GM04504 (cell line): ENCODE measurements around the gene NPAS3.

Experiments used
- DNase-seq: peaks from one replicate; pipeline ENCODE4 v3.0.0-alpha.2; 2012; ENCODE audit warnings: low read depth

NPAS3 gene

DNA sequence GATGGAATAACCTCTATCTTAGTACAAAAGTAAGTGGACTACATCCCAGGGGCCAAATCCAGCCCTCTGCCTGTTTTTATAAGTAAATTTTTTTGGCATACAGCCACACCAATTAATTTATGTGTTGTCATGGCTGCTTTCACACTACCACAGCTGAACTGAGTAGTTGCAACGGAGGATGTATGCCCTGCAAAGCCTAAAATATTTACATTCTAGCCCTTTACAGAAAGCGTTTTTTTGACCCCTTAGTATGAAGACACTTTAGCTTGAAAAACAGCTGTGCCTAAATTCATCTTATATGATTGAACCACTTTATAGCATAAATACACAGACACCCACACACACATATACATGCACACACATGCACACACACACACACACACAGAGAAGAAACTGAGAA lies 510.6 kb downstream of the NPAS3 start:
- DNase-seq: no peak

DNA sequence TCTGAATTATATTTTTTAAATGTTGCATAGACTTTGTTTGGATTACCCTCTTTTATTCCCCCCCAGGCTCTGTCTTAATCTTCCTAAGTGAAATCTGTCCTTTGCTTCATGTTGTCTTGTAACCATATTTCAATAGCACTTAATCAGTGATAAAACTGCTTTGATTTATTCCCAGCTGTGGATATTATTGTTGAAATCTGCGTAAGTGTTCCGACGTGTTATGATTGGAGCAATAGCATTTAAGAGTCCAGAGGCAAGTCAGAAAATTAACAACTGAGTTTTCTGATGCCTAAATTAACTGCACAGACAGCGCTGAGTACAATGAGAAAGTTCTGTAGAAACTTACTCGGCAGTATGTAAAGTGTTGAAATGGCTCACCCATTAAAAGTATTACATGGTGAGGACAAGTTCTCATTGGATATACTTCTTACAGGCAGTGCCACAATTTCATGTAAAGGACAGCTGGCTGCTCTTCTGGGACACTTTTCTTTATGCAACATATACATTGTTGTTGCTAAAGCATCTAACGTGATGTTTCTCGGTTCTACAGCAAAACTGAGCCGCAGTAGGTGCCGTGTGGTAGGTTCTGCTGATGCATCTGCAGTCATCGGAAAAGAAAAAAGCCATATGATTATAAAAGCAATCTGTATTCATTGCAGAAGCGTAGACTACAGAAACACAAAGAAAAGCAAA lies 511.2 kb downstream of the NPAS3 start:
- DNase-seq: no peak

DNA sequence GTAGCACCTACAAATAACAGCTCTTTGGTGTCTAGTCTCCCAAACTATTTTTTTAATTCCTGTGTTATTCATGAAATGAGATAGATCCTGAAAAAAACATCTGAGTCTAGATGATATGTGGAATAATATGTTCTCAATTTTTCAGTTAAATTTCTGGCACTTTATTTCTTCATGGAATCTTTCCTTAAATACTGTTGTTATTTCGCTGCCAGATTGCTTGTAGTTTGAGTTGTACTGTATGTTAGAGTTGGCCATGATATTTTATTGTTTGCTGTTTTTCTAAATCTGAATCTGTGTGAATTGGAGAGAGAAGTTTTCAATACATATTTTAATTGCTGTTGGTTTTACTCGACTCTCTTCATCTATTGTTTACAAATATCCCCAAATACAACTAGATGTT lies 511.7 kb downstream of the NPAS3 start:
- no peak for DNase-seq

DNA sequence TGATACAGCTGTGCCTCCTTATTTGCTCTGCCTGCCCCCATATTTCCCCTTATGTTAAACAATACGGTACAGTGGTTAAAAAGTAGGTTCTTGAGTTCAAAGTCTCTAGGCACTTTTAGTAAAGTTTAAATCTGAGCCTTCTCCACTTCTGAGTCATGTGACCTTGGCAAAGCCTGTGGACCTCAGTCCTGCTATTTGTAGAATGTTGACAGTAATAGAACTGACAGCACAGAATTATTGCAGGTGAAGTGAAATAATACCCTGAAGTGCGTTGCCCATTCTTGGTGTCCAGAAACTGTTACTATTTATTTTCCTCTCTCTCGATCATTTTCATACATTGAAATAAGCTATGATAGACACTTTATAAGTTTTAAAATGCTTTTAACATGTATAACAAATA lies 512.5 kb downstream of the NPAS3 start:
- no peak for DNase-seq

DNA sequence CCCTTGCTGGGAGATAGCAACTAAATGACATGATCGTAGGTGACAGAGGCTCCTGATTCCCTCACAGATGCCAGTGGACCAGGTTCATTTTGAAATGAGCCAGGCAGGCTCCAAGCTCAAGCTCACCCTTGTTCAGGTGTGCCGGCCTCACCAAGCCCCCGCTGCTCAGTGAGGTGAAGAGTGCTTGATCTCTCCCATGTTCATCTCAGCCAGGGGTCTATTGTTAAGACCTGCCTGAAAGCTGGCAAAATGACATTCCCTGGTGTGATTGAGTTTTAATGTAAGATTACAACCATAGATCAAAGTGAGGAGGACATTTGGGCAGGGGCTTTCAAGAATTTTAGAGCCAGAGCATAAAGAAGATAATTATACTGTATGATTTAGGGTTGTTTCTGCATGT lies 514.3 kb downstream of the NPAS3 start:
- DNase-seq: no peak

DNA sequence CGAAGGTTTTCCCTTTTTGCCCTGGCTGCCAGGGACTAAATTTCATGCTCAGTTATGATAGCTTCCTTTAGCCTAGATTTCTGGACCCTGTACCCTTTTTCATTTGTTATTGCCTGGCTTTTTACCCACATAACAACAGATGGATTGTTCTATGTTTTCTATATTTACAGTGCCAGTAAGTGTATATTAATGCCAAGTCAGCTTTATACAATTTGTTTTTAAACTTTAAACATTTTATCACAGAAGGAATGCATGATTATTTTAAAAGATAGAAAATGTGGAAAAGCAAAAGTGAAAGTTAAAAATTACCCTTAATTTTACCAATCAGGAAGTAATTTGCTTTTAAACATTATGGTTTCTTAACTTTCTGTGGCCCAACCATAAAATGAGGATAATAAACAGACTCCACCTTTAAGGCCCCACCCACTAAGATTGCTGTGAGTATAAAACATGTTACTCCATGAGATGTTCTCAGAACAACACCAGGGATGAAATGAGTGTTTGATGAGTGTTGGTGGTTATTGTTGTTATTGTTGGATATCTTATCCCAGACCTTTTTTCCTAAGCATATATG lies 515.4 kb downstream of the NPAS3 start:
- DNase-seq: no peak

DNA sequence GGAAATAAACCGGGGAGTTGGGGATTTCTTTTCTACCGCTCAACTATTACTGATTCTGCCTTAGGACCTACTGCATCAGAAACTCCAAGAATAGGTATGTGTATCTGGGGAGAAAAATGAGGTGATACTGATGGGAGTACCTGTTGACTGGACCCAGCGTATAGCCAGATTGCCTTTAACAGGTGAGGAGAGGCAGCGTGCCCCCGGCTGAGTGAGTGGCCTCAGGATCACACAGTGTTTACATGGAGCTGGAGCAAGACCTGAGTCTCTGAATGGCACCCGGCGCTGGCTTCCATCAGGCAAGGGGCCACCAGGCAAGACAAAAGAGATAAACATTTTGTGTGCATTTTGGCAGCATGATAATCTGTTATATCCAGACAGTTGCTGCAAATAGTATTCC lies 516.0 kb downstream of the NPAS3 start:
- DNase-seq: no peak

DNA sequence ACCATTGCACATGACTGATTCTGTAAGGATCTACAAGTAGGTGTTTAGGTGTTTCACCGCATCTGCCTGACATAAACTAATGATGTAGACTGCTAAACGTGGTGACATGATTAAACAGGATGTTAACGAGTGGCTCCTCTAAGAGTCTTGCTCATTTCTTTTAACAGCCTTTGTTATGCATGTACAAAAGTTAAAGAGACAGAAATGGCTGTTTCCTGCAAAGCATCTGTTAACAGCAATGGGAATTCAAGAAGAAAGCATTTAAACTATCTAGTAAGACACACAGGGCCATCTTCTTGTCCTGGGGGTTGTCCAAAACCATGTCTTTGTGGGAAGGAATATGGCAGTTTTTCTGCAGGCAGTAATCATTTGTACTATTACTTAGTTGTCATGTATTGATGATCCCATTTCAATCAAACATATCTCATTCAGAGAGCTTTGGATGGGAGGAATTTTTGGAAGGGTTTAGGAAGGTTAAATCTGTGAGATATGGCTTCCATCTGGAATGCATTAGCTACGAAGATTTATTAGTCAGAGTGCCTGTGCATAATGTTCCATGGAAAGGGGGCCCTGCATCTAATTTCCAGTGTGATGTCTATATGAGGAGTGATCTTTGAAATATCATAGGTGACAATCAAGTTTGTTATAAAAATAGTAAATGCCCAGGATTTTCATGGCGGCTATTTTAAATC lies 517.1 kb downstream of the NPAS3 start:
- peak; percentile 31 for DNase-seq

DNA sequence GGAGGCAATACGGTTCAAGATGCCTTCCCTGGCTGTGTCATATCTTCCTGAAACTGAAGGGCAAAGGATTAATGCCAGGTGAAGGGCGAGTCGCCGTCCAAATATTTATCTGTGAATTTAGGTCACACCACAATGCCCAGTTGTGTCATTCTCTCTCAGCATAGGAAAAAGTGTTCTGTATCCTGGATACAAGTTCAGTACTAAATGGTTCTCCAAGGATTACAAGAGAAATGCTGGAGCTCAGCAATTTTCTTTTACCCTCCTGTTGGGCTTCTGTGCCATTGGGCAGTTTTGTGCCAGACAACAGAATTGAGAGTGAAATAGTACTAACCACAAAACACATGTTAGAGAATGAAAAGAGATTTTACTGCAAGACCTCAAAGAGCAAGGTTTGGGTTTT lies 518.3 kb downstream of the NPAS3 start:
- no peak for DNase-seq

DNA sequence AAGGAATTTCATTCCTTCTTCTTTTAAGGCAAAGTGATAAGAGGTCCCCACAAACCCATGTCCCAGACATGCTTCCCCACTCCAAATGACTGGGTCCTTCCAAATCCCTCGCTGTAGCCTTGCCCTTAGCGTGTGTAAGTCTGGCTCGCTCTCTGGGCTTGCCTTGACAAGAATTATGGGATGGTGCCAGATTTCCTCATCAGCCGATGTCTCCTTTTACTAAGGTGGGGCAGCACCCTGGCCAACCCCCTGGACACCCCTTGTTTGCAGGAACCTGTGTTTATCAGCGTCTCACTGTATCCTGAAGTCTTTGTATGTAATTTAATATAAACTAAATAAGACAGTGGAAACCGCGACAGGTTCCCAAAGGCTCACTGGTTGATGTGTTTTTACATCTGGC lies 518.9 kb downstream of the NPAS3 start:
- DNase-seq: no peak

DNA sequence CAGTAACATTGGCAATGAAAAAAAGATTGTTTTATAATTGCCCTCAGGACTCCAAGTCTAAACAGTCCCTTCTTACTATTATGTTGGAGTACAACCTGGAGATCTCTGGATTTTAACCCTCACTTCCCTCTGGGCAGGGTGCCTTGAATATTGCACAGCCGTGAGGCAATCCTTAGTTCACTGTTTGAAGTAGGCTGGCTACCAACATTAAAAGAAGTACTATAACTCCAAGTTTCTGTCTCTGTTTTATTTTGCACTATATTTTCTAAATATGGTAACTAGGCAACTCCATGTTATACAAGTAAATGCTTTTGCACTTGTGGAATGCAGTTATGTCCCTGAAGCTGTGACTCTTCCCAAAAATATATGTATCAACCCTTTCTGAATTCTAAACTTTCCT lies 521.5 kb downstream of the NPAS3 start:
- DNase-seq: no peak

DNA sequence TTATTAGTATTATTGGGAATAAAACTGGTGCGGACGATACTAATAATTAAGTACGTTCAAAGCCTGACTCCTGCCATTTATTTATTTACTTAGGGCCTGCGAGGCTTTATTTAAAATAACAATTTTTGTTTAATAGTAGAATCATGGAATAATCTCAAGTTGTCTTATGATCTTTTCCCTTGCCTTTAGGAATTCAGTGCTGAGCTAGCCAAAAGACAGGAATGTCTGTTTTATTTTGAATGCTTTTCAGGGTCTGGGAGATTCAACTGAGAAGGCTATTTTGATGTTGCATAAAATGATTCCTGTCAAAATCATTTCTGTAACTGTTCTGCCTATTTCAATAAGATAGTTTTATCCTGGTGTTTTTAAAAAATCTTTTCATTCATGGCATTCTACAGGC lies 522.4 kb downstream of the NPAS3 start:
- no peak for DNase-seq

DNA sequence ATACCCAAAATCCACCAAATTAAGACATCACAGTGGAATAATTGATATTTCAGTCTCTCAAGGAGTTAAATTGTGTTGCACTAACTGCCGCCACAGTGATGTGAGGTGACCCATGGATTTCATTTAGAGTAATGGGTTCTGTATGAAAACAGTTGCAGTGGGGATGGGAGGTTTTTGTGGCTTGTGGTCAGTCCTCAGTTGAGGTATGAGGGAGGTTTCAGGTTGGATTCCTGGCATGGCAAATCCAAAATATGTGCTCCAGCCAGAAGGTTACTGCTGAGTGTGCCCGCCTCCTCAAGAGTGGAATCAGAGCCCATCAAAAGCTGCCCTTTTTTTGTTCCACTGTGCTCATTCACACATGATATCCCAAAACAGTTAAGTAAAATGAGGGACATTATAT lies 525.1 kb downstream of the NPAS3 start:
- DNase-seq: no peak

DNA sequence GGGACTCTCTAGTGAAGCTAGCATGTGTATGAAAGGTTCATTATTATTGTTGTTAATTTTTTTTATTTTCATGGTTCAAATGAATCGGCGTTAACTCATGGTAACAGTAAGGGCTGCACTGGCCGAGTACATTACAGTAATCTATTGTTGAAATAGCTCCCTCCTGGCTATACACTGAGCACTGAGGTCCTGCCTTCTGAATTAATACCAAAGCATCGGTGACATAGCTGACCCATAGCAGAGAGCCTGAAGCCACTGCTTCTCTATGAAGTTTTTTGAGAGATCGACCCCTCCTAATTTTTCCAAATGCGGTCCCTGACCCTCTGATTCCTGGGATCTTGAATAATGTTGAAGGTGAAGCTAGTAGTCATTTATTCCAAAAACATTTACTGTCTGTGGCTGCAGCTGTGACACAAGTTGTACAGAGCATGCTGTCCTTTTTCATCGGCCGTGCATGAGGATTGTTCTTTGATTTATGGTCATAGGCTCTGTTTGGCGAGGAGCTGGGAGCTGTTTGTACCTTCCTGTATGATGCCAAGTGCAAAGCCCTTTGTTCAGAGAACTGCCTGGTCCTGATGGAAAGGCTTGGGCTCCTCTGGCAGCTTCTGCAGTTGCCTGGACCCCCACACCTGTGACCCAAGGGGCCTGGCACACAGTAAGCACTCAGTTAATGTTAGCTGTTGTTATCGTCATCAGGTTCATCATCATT lies 525.7 kb downstream of the NPAS3 start:
- no peak for DNase-seq

DNA sequence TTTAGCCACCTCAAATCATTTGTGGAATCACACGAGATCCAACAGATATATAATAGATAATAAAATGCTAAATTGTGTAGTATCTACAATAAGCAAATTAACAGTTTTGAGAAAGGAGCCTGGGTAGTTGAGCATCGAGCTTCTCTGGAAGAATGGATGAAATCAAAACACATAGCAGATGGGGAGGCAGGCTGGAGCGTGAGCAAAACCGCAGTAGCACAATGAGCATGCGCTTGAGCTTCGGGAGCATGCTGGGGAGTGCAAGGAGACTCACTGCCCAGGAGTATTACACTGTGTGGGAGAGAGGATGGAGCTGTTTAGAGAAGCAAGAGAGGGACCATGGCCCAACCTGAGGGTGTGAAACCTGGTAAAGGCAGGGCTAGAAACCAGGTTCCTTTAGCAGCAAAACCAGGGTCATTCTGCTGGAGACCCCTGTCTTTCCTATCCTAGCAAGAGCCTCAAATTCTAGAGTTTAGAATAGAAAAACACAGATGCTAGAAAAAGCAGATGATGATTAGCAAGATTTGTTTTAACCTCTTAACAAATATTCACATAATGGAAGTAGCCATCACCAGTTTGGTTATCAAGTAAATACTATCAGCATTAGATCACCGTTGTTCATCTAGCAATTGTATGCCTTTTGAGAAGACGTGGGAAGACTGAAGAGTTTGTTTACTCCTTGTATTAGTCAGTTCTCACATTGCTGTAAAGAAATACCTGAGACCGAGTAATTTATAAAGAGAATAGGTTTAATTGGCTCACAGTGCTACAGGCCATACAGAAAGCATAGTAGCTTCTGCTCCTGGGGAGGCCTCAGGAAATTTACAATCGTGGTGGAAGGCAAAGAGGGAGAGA lies 527.4 kb downstream of the NPAS3 start:
- DNase-seq: no peak

DNA sequence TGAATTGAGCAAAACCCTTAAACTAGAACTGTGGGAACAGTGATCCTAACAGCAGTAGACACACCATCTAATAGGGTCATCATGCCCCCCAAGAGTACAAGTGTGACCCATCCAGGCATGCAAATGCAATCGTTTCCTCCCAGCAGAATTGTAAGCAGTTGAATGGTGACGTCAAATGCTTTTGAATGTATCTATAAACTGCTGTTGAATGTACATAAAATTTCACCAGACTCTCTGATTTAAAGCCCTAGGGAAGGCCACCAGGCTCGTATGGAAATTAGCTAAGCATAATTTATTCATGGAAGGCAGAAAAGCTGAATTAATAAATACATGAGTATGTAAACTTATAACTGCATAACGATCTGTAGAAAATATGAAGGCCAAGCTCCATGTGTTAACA lies 529.3 kb downstream of the NPAS3 start:
- DNase-seq: no peak

DNA sequence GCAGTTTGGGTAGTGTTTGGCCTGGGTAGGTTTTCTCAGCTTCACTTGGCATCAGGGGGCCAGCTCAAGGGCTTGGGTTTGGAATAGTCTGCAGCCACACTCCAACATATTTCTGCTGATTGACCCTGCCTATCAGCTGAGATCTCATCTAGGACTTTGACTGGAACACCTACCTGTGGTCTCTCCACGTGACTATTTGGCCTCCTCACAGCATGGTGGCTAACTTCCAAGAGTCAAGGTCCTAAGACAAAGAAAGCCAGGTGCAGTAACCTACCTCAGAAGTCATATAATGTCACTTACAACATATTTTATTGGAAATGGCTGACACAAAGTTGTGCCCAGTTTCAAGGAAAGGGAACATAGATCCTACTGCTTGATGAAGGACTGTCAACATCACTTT lies 531.2 kb downstream of the NPAS3 start:
- DNase-seq: no peak

DNA sequence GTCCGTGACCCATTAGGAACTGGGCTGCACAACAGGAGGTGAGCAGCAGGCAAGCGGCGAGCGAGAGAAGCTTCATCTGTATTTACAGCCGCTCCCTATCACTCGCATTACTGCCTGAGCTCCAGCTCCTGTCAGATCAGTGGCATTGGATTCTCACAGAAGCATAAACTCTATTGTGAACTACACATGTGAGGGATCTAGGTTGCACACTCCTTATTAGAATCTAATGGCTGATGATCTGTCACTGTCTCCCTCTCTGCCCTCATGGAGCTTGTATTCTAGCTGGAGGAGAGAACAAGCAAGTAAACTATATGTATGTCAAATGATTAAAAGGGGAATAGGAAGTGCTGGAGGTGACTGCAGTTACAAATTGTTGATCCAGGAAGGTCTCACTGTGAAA lies 533.1 kb downstream of the NPAS3 start:
- no peak for DNase-seq

DNA sequence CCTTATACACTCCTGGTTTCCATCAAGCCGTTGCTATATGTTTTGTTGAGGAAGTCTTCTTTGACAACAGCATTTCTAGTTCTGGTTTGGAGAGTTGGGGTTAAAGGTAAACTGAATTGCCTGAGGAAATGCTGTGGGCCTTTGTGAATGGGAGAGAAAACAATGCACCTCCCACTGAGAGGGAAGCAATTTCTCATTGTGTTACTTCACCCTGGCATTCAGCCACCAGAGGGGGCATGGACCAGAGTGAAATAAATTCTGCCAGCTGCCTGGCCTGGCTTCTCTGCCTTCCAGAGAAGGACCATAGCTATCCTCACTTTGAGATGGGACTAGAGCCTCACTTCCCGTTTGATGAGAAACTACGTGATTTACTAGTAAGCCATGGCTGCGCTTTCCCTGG lies 536.9 kb downstream of the NPAS3 start:
- no peak for DNase-seq

DNA sequence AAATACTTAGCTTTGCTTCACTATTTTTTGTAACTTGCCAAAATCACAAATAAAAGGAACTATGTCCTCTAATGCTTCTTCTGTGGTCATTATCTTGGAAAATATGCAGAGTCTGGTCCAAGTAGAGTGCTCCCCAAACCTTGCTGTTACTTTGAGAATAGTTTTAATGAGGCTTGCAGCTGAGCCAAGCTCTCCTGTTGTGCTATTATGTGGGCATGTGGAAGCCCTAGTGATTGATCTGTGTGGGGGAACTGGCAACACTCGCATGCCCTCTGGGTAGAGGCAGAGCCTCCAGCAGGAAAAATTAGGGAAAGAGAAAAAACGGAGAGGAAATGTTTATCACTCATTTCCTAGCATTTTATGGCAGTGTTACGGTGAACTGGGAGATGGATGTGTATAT lies 539.1 kb downstream of the NPAS3 start:
- DNase-seq: no peak

DNA sequence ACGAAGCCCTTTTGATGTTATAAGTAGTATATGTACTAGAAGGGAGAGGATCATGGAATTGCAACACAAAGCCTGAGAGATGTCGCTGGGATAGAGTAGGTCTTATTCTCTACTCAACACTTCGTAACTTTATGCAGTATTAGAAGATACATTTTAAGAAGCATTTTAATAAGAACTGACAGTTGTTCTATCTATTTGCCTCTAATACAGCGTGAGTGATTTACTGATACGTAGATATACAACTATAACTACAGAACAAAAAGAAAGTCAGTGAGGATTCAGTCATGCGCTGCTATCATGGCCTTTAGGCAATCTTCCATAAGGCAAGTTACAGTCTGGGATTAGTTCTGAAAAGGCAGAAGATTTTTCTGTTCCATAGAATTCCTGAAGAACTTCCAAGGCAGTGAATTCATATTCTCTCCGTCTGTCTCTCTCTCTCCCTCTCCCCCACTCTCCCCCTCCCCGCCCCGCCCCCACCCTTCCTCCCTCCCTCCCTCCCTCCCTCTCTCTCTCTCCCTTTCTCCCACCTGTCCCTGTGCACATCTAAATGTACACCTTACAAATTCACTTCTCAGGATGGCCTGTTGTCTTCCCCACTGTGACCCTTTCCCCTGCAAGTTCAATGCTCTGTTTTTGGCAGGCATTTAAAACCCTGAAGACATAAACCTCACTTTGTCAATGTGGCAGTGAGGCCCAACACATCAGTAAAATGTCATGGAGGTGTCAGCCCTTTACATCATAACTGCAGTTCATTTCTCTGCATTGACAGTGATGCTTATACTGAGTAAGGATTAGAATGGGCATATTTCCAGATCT lies 541.6 kb downstream of the NPAS3 start:
- no peak for DNase-seq

DNA sequence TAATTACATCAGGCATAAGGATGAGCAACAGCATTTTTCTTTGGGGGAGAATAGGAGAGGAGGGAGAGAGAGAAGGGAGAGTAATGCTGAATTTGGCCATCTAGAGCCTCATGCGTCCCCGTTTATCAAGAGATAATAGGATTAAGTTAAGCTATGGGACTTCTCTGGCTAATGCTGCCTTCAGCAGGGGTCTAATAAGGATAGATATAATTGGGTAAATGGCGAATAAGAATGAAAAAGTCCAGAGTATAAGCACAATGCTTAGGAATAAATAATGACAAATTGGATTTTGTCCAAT lies 542.2 kb downstream of the NPAS3 start:
- no peak for DNase-seq
